ENCODE measurements around the gene KLHL41.
"Not testable (repeated sequence)": the region's sequence is repeated elsewhere in the genome, so short reads cannot be mapped to it uniquely, and the experiment has no call there.

KLHL41 gene

GRCh38 chr2:169504651-169505050 lies 4.9 kb upstream of the KLHL41 start:
- no peak overlapping the region for H3K4me3 ChIP-seq (ENCODE audit: low read length)
- no peak for DNase-seq (ENCODE audit: low read depth, low spot score)

GRCh38 chr2:169507698-169508097 lies 1.8 kb upstream of the KLHL41 start:
- DNase-seq (ENCODE audit: low read depth, low spot score): no peak

GRCh38 chr2:169509955-169510354 lies 453 bp downstream of the KLHL41 start:
- no peak for DNase-seq (ENCODE audit: low read depth, low spot score)
- H3K4me3 ChIP-seq (ENCODE audit: low read length): no peak overlapping the region

More at GRCh38 chr2:169507698-169508097, 1.8 kb upstream of the KLHL41 start:
- no peak overlapping the region for H3K4me3 ChIP-seq (ENCODE audit: low read length)

- H3K4me3 ChIP-seq (ENCODE audit: low read length): no peak overlapping the region
- no peak for DNase-seq (ENCODE audit: low read depth, low spot score)
Measured at GRCh38 chr2:169510496-169510895, 994 bp downstream of the KLHL41 start.

GRCh38 chr2:169511818-169512217 lies 2.3 kb downstream of the KLHL41 start:
- no peak overlapping the region for H3K4me3 ChIP-seq (ENCODE audit: low read length)
- DNase-seq (ENCODE audit: low read depth, low spot score): no peak

- no peak for DNase-seq (ENCODE audit: low read depth, low spot score)
- H3K4me3 ChIP-seq (ENCODE audit: low read length): no peak overlapping the region
Measured at GRCh38 chr2:169512525-169512924, 3.0 kb downstream of the KLHL41 start.

- no peak overlapping the region for H3K4me3 ChIP-seq (ENCODE audit: low read length)
- DNase-seq (ENCODE audit: low read depth, low spot score): no peak
Measured at GRCh38 chr2:169513094-169513493, 3.6 kb downstream of the KLHL41 start.

GRCh38 chr2:169513926-169514325 lies 4.4 kb downstream of the KLHL41 start:
- H3K4me3 ChIP-seq (ENCODE audit: low read length): no peak overlapping the region
- DNase-seq (ENCODE audit: low read depth, low spot score): no peak

- not testable (repeated sequence) for H3K4me3 ChIP-seq (ENCODE audit: low read length); DNase-seq (ENCODE audit: low read depth, low spot score)
Measured at GRCh38 chr2:169514758-169515157, 5.3 kb downstream of the KLHL41 start.

- DNase-seq (ENCODE audit: low read depth, low spot score); H3K4me3 ChIP-seq (ENCODE audit: low read length): not testable (repeated sequence)
Measured at GRCh38 chr2:169516488-169516995, 7.0 kb downstream of the KLHL41 start.

GRCh38 chr2:169520896-169521295 lies 11.4 kb downstream of the KLHL41 start:
- DNase-seq (ENCODE audit: low read depth, low spot score): no peak

GRCh38 chr2:169523681-169524080 lies 14.2 kb downstream of the KLHL41 start:
- no peak overlapping the region for H3K4me3 ChIP-seq (ENCODE audit: low read length)
- DNase-seq (ENCODE audit: low read depth, low spot score): no peak

More at GRCh38 chr2:169520896-169521295, 11.4 kb downstream of the KLHL41 start:
- no peak overlapping the region for H3K4me3 ChIP-seq (ENCODE audit: low read length)

GRCh38 chr2:169525434-169525833 lies 15.9 kb downstream of the KLHL41 start:
- no peak overlapping the region for H3K4me3 ChIP-seq (ENCODE audit: low read length)
- DNase-seq (ENCODE audit: low read depth, low spot score): no peak

GRCh38 chr2:169526451-169526850 lies 16.9 kb downstream of the KLHL41 start:
- DNase-seq (ENCODE audit: low read depth, low spot score): no peak

GRCh38 chr2:169528271-169528701 lies 18.8 kb downstream of the KLHL41 start:
- DNase-seq (ENCODE audit: low read depth, low spot score): peak; percentile 51

More at GRCh38 chr2:169526451-169526850, 16.9 kb downstream of the KLHL41 start:
- no peak overlapping the region for H3K4me3 ChIP-seq (ENCODE audit: low read length)

GRCh38 chr2:169539460-169539859 lies 30.0 kb downstream of the KLHL41 start:
- not testable (repeated sequence) for H3K4me3 ChIP-seq (ENCODE audit: low read length); DNase-seq (ENCODE audit: low read depth, low spot score)

More at GRCh38 chr2:169528271-169528701, 18.8 kb downstream of the KLHL41 start:
- H3K4me3 ChIP-seq (ENCODE audit: low read length): no peak overlapping the region

- peak; percentile 9 for DNase-seq (ENCODE audit: low read depth, low spot score)
- H3K4me3 ChIP-seq (ENCODE audit: low read length): no peak overlapping the region
Measured at GRCh38 chr2:169540146-169540545, 30.6 kb downstream of the KLHL41 start.

- H3K4me3 ChIP-seq (ENCODE audit: low read length): no peak overlapping the region
- no peak for DNase-seq (ENCODE audit: low read depth, low spot score)
Measured at GRCh38 chr2:169542433-169542832, 32.9 kb downstream of the KLHL41 start.

GRCh38 chr2:169546756-169547155 lies 37.3 kb downstream of the KLHL41 start:
- H3K4me3 ChIP-seq (ENCODE audit: low read length): no peak overlapping the region
- no peak for DNase-seq (ENCODE audit: low read depth, low spot score)

GRCh38 chr2:169561364-169561763 lies 51.9 kb downstream of the KLHL41 start:
- no peak for DNase-seq (ENCODE audit: low read depth, low spot score)
- no peak overlapping the region for H3K4me3 ChIP-seq (ENCODE audit: low read length)

- H3K4me3 ChIP-seq (ENCODE audit: low read length); DNase-seq (ENCODE audit: low read depth, low spot score): not testable (repeated sequence)
Measured at GRCh38 chr2:169562084-169562483, 52.6 kb downstream of the KLHL41 start.
